CD4-positive, alpha-beta T cell (primary cell): Measurements from ENCODE around the gene ARHGAP25. TPM values are rescaled to one million over a fixed set of nuclear protein-coding genes. Genes with fewer than 3 reads are reported as not detected.

ENCODE experiments used
- ATAC-seq: fragments of 200-7000 bp; cut with Tn5 transposase; one replicate; pipeline ENCODE4 v1.10.0; 2022; ENCODE audit warnings: mild to moderate bottlenecking; ENCODE audit not compliant: poor library complexity
- CTCF ChIA-PET: fragments of 350-600 bp; sonication (Branson Sonifier 250); formaldehyde crosslinking; loops from one replicate; lab custom pipeline; 2021; ENCODE audit warnings: antibody characterized with exemption, inconsistent platforms; lab: Charles Lee
- POLR2A ChIA-PET: fragments of 350-600 bp; sonication (Branson Sonifier 250); formaldehyde crosslinking; loops from one replicate; lab custom pipeline; 2021; ENCODE audit warnings: antibody characterized with exemption, inconsistent platforms; lab: Charles Lee
- DNase-seq, 14 experiments: peaks; one replicate each; pipeline ENCODE4 v3.0.0-alpha.2; 2013 to 2020; ENCODE audit warnings: mixed read lengths in 2 of 14
- H3K27ac ChIP-seq, 2 donors: one replicate each; pipeline versions ENCODE4 v1.5.1 to v1.7.0; 2013; ENCODE audit warnings: low read length in 2 of 2, low read depth in 1 of 2, mild to moderate bottlenecking in 1 of 2
- H3K27me3 ChIP-seq, 2 experiments: 1 replicate in 1 of 2; 2 replicates in 1 of 2; pipeline versions ENCODE4 v1.6.1 to v1.7.0; 2013; ENCODE audit warnings: low read length in 2 of 2, control low read depth in 1 of 2, mild to moderate bottlenecking in 1 of 2, moderate library complexity in 1 of 2; ENCODE audit not compliant: insufficient read depth in 2 of 2, control insufficient read depth in 1 of 2
- H3K36me3 ChIP-seq: one replicate; pipeline ENCODE4 v1.6.1; 2013; ENCODE audit warnings: low read length, control low read depth; ENCODE audit not compliant: insufficient read depth
- H3K4me1 ChIP-seq: one replicate; pipeline ENCODE4 v1.6.1; 2013; ENCODE audit warnings: low read length, control low read depth; ENCODE audit not compliant: insufficient read depth
- H3K4me3 ChIP-seq: one replicate; pipeline ENCODE4 v1.5.1; 2013; ENCODE audit warnings: mild to moderate bottlenecking, low read length, moderate library complexity
- H3K9me3 ChIP-seq, 2 experiments: 1 replicate in 1 of 2; 2 replicates in 1 of 2; pipeline versions ENCODE4 v1.6.1 to v1.7.0; 2013; ENCODE audit warnings: low read length in 2 of 2, mild to moderate bottlenecking in 2 of 2, control low read depth in 1 of 2, moderate library complexity in 1 of 2; ENCODE audit not compliant: control insufficient read depth in 1 of 2, insufficient read depth in 1 of 2
- H3K27ac Mint-ChIP-seq: one replicate; pipeline ENCODE4 v1.8.0; 2020; ENCODE audit warnings: mixed read lengths
- H3K27me3 Mint-ChIP-seq: one replicate; pipeline ENCODE4 v1.8.0; 2021; ENCODE audit warnings: mixed read lengths
- H3K36me3 Mint-ChIP-seq: one replicate; pipeline ENCODE4 v1.8.0; 2021; ENCODE audit warnings: low read depth, mixed read lengths
- H3K4me1 Mint-ChIP-seq: one replicate; pipeline ENCODE4 v1.8.0; 2021; ENCODE audit warnings: low read depth, mixed read lengths
- H3K4me3 Mint-ChIP-seq: one replicate; pipeline ENCODE4 v1.8.0; 2020; ENCODE audit warnings: mild to moderate bottlenecking, mixed read lengths
- H3K9me3 Mint-ChIP-seq: one replicate; pipeline ENCODE4 v1.8.0; 2020; ENCODE audit warnings: mixed read lengths
- CTCF ChIP-seq: fragments of 200-600 bp; IDR thresholded peaks from one replicate; pipeline ENCODE4 v1.8.0; 2022; ENCODE audit warnings: antibody characterized with exemption, mild to moderate bottlenecking
- intact Hi-C, 2 experiments: fragments of 100-400 bp; cut with DNase I in 1 of 2; cut with micrococcal nuclease in 1 of 2; formaldehyde crosslinking; loops; one replicate each; pipeline versions ENCODE4 v1.15.1 to v1.9.0; 2023 to 2025; cut with DNase I, micrococcal nuclease
- total RNA-seq, 174 experiments: library from RNA in 2 of 174; stranded (reverse) in 2 of 174; gene quantifications; one replicate each; pipeline ENCODE4 v1.2.3 and lab custom pipeline; 2021 to 2026

Gene ARHGAP25
- total RNA-seq, 2 experiments from 2014 or later = 39.3 to 41.8 TPM

GRCh38 chr2:68716604-68717304 lies 17.9 kb upstream of the ARHGAP25 start:
- no peaks in the 10 kb centered on the region for H3K9me3 Mint-ChIP-seq
- H3K27me3 Mint-ChIP-seq = no peaks in the 10 kb centered on the region
- H3K4me3 Mint-ChIP-seq = peak overlapping the region; percentile 32
- H3K9me3 ChIP-seq = no peaks in the 10 kb centered on the region
- POLR2A ChIA-PET = interaction anchor here (0.8 to 7.8 kb wide), 9 partner anchors 17 to 190 kb away, joined by 3 to 79 read pairs (median 4); partner anchors contain the start of gene ARHGAP25
- DNase-seq = peak in 2 of 14 experiments; percentile 32 to 49
- H3K36me3 Mint-ChIP-seq = no peaks in the 10 kb centered on the region
- no peak for ATAC-seq
- peak overlapping the region; percentile 83 for H3K27ac Mint-ChIP-seq
- CTCF ChIA-PET = interaction anchor here (1.3 to 3.1 kb wide), 4 partner anchors 10 to 253 kb away, joined by 3 to 10 read pairs (median 6); partner anchors contain the start of gene ARHGAP25
- H3K27me3 ChIP-seq = no peaks in the 10 kb centered on the region
- peaks cover 94% of the 10 kb centered on the region for H3K4me1 Mint-ChIP-seq
- no peak for TF ChIP-seq CTCF
- intact Hi-C loops = loop anchor here in 1 of 2 experiments (5.0 kb wide), 1 partner anchor 36 kb away; no protein-coding TSS in a partner anchor
- H3K4me3 ChIP-seq = no peak overlapping the region
- peaks cover 63% of the 10 kb centered on the region for H3K4me1 ChIP-seq
- no peaks in the 10 kb centered on the region for H3K36me3 ChIP-seq
- H3K27ac ChIP-seq = peak overlapping the region in 1 of 2 donors; percentile 65

- ATAC-seq (peak; percentile 23), DNase-seq (peak in 5 of 14 experiments; percentile 29 to 66 (median 37))
- H3K4me1 Mint-ChIP-seq = peaks cover 100% of the 10 kb centered on the region
- no peaks in the 10 kb centered on the region for H3K36me3 ChIP-seq
- peak overlapping the region; percentile 83 for H3K27ac Mint-ChIP-seq
- peak overlapping the region; percentile 3 to 50 for H3K27ac ChIP-seq
- peak overlapping the region; percentile 32 for H3K4me3 Mint-ChIP-seq
- H3K4me1 ChIP-seq = peaks cover 68% of the 10 kb centered on the region
- H3K36me3 Mint-ChIP-seq = no peaks in the 10 kb centered on the region
- no peaks in the 10 kb centered on the region for H3K9me3 ChIP-seq
- no peak for TF ChIP-seq CTCF
- CTCF ChIA-PET = interaction anchor here (1.5 to 3.1 kb wide), 2 partner anchors 10 to 17 kb away, joined by 3 to 10 read pairs; partner anchors contain the start of gene ARHGAP25
- H3K9me3 Mint-ChIP-seq = no peaks in the 10 kb centered on the region
- H3K27me3 Mint-ChIP-seq = no peaks in the 10 kb centered on the region
- intact Hi-C loops = loop anchor here in 1 of 2 experiments (5.0 kb wide), 1 partner anchor 35 kb away; no protein-coding TSS in a partner anchor
- POLR2A ChIA-PET = interaction anchor here (0.6 to 7.8 kb wide), 12 partner anchors 10 to 201 kb away, joined by 3 to 79 read pairs (median 4); partner anchors contain the start of gene ARHGAP25
- H3K27me3 ChIP-seq = no peaks in the 10 kb centered on the region
- H3K4me3 ChIP-seq = no peak overlapping the region
Observed at GRCh38 chr2:68717305-68717661, 17.3 kb upstream of the ARHGAP25 start.

GRCh38 chr2:68719912-68720311 lies 14.7 kb upstream of the ARHGAP25 start:
- Histone ChIP-seq H3K27me3 (no peaks in the 10 kb centered on the region), H3K36me3 (no peaks in the 10 kb centered on the region), H3K27ac (peak overlapping the region in 1 of 2 donors; percentile 76), H3K9me3 (no peaks in the 10 kb centered on the region), H3K4me1 (peaks cover 90% of the 10 kb centered on the region), H3K4me3 (no peak overlapping the region)
- Mint-ChIP-seq H3K27ac (peak overlapping the region; percentile 83), H3K36me3 (no peaks in the 10 kb centered on the region), H3K4me3 (peak overlapping the region; percentile 76), H3K4me1 (peaks cover 99% of the 10 kb centered on the region), H3K27me3 (no peaks in the 10 kb centered on the region), H3K9me3 (no peaks in the 10 kb centered on the region)
- DNase-seq (peak in 4 of 14 experiments; percentile 36 to 84 (median 62)), ATAC-seq (peak; percentile 31)
- intact Hi-C loops = loop anchor here (2.0 to 5.0 kb wide), 3 partner anchors 15 to 32 kb away; partner anchors contain the start of gene ARHGAP25 (in 1 of the 2)
- POLR2A ChIA-PET = interaction anchor here (0.7 to 7.8 kb wide), 8 partner anchors 13 to 253 kb away, joined by 3 to 79 read pairs (median 10); partner anchors contain the start of genes APLF, ARHGAP25 and FBXO48
- CTCF ChIA-PET = interaction anchor here (1.7 to 3.3 kb wide), 2 partner anchors 11 to 24 kb away, joined by 7 to 10 read pairs; no protein-coding TSS in a partner anchor
- TF ChIP-seq CTCF = no peak
